HG02610 (cell line): Measurements from ENCODE around the gene FDCSP.
"Not testable (repeated sequence)": the region's sequence is repeated elsewhere in the genome, so short reads cannot be mapped to it uniquely, and the experiment has no call there.

Experiments used
- ATAC-seq: cut with Tn5 transposase; IDR thresholded peaks from one replicate; pipeline ENCODE4 v1.9.1; 2021; ENCODE audit warnings: mild to moderate bottlenecking, moderate library complexity; ENCODE audit not compliant: unreplicated experiment

The FDCSP gene

GRCh38 chr4:70225824-70226223 lies at the start of gene FDCSP:
Gene FDCSP, plus strand, starts transcription at chr4:70226124. Its CDS starts 5,071 bp downstream, at chr4:70231195.
- no peak for ATAC-seq

GRCh38 chr4:70177090-70177489 lies 48.8 kb upstream of the FDCSP start:
- ATAC-seq: no peak

- no peak for ATAC-seq
These were observed 47.8 kb upstream of the FDCSP start for GRCh38 chr4:70178075-70178660.

- ATAC-seq: no peak
These were observed 46.1 kb upstream of the FDCSP start for GRCh38 chr4:70179811-70180210.

GRCh38 chr4:70181864-70182263 lies 44.1 kb upstream of the FDCSP start:
- ATAC-seq: no peak

GRCh38 chr4:70182517-70183167 lies 43.3 kb upstream of the FDCSP start:
- no peak for ATAC-seq

- ATAC-seq: peak; percentile 78
These were observed 42.6 kb upstream of the FDCSP start for GRCh38 chr4:70183168-70183939.

- ATAC-seq: no peak
These were observed 42.0 kb upstream of the FDCSP start for GRCh38 chr4:70183940-70184246.

- no peak for ATAC-seq
These were observed 38.7 kb upstream of the FDCSP start for GRCh38 chr4:70187216-70187615.

- no peak for ATAC-seq
These were observed 35.3 kb upstream of the FDCSP start for GRCh38 chr4:70190579-70190978.

GRCh38 chr4:70191647-70192046 lies 34.3 kb upstream of the FDCSP start:
- no peak for ATAC-seq

GRCh38 chr4:70192895-70193294 lies 33.0 kb upstream of the FDCSP start:
- ATAC-seq: no peak

GRCh38 chr4:70195425-70195824 lies 30.5 kb upstream of the FDCSP start, which contains the start of gene ODAM:
Gene ODAM, plus strand, starts transcription at chr4:70195725. Its CDS starts 819 bp downstream, at chr4:70196544.
- no peak for ATAC-seq

- ATAC-seq: no peak
These were observed 29.1 kb upstream of the FDCSP start for GRCh38 chr4:70196857-70197256.

GRCh38 chr4:70197842-70198241 lies 28.1 kb upstream of the FDCSP start:
- no peak for ATAC-seq

- ATAC-seq: no peak
These were observed 22.3 kb upstream of the FDCSP start for GRCh38 chr4:70203601-70204000.

GRCh38 chr4:70212752-70213151 lies 13.2 kb upstream of the FDCSP start:
- ATAC-seq: not testable (repeated sequence)

GRCh38 chr4:70216109-70216508 lies 9.8 kb upstream of the FDCSP start:
- not testable (repeated sequence) for ATAC-seq

- ATAC-seq: not testable (repeated sequence)
These were observed 9.4 kb upstream of the FDCSP start for GRCh38 chr4:70216550-70216949.

GRCh38 chr4:70221389-70221788 lies 4.5 kb upstream of the FDCSP start:
- not testable (repeated sequence) for ATAC-seq

GRCh38 chr4:70221818-70222217 lies 4.1 kb upstream of the FDCSP start:
- ATAC-seq: not testable (repeated sequence)

- no peak for ATAC-seq
These were observed 10.2 kb downstream of the FDCSP start for GRCh38 chr4:70236125-70236524.
